GM12878 (cell line): ENCODE measurements around the gene SLC39A1. TPM values are rescaled to one million over a fixed set of nuclear protein-coding genes. Genes with fewer than 3 reads are reported as not detected.

Experiments used
- ATAC-seq: fragments of 200-7000 bp; cut with Tn5 transposase; 3 replicates; pipeline ENCODE4 v1.9.1; 2020; ENCODE audit warnings: mild to moderate bottlenecking, moderate library complexity
- BruUV-seq: library from RNA; stranded (reverse); fragments of 400-500 nt; replicated peaks from 2 replicates; lab custom pipeline; 2021; lab: Mats Ljungman, UMichigan
- CTCF ChIA-PET: fragments of 300-600 bp; sonication (Branson Sonifier 250); formaldehyde crosslinking; extraction: SDS; loops from one replicate; lab custom pipeline; 2021; ENCODE audit warnings: inconsistent platforms; lab: Yijun Ruan, JAX
- POLR2A ChIA-PET: fragments of 350-600 bp; formaldehyde crosslinking; extraction: SDS; loops from one replicate; lab custom pipeline; 2021; ENCODE audit warnings: inconsistent platforms; lab: Charles Lee
- RAD21 ChIA-PET: fragments of 300-600 bp; sonication (Branson Sonifier 250); formaldehyde crosslinking; loops from one replicate; lab custom pipeline; 2023; ENCODE audit warnings: antibody characterized with exemption; ENCODE audit not compliant: unreplicated experiment; lab: Charles Lee
- SMC1A ChIA-PET: fragments of 300-600 bp; sonication (Branson Sonifier 250); formaldehyde crosslinking; loops from one replicate; lab custom pipeline; 2023; ENCODE audit not compliant: unreplicated experiment, uncharacterized antibody; lab: Charles Lee
- DNase-seq: peaks from one replicate; pipeline ENCODE4 v3.0.0-alpha.2; 2011; ENCODE audit warnings: low read depth, low spot score
- FAIRE-seq: peaks from 3 replicates; lab custom pipeline; 2011; peaks lifted over from hg19 to GRCh38; lab: Jason Lieb, UNC
- H2AFZ ChIP-seq: 2 replicates; pipeline ENCODE4 v1.6.0; 2011; ENCODE audit warnings: low read depth, low read length, control low read depth; ENCODE audit not compliant: control insufficient read depth
- H3K27ac ChIP-seq: 2 replicates; pipeline ENCODE4 v1.5.1; 2011; ENCODE audit warnings: control low read depth; ENCODE audit not compliant: control insufficient read depth, insufficient read depth
- H3K27me3 ChIP-seq, 2 experiments: replicated peaks in 1 of 2; 2 replicates each; pipeline versions ENCODE4 v1.6.0 to v1.6.1; 2011; ENCODE audit warnings: low read length in 1 of 2; ENCODE audit not compliant: control insufficient read depth in 2 of 2, insufficient read depth in 2 of 2
- H3K36me3 ChIP-seq, 2 experiments: 2 replicates each; pipeline ENCODE4 v1.5.1; 2011; ENCODE audit warnings: low read length in 1 of 2; ENCODE audit not compliant: control insufficient read depth in 2 of 2, insufficient read depth in 2 of 2
- H3K4me1 ChIP-seq: 2 replicates; pipeline ENCODE4 v1.6.1; 2011; ENCODE audit warnings: mild to moderate bottlenecking, low read length, moderate library complexity, mixed read lengths; ENCODE audit not compliant: control insufficient read depth, insufficient read depth
- H3K4me2 ChIP-seq: 2 replicates; pipeline ENCODE4 v1.6.0; 2011; ENCODE audit warnings: control low read depth; ENCODE audit not compliant: control insufficient read depth, insufficient read depth
- H3K4me3 ChIP-seq: fragments of 200-600 bp; sonication (generic); 2 replicates; pipeline ENCODE4 v1.5.1; 2016
- H3K79me2 ChIP-seq: 2 replicates; pipeline ENCODE4 v1.6.0; 2011; ENCODE audit warnings: low read length; ENCODE audit not compliant: control insufficient read depth, insufficient read depth
- H3K9ac ChIP-seq: 2 replicates; pipeline ENCODE4 v1.8.0; 2011; ENCODE audit warnings: low read length, control low read depth, mixed read lengths; ENCODE audit not compliant: control insufficient read depth, insufficient read depth
- H3K9me3 ChIP-seq: replicated peaks from 3 replicates; pipeline ENCODE4 v1.5.1; 2011; ENCODE audit warnings: mild to moderate bottlenecking, low read length; ENCODE audit not compliant: control insufficient read depth, insufficient read depth
- H4K20me1 ChIP-seq: 2 replicates; pipeline ENCODE4 v1.6.0; 2011; ENCODE audit not compliant: control insufficient read depth, insufficient read depth
- CREB1 ChIP-seq: IDR thresholded peaks from 2 replicates; pipeline ENCODE4 v1.6.1; 2012; ENCODE audit warnings: low read depth, mild to moderate bottlenecking, inconsistent platforms
- GATAD2B ChIP-seq: fragments of 450-650 bp; conservative IDR thresholded peaks from 2 replicates; pipeline ENCODE4 v1.6.1; 2017; ENCODE audit warnings: low read depth, mild to moderate bottlenecking, moderate library complexity
- JUND ChIP-seq: IDR thresholded peaks from 2 replicates; pipeline ENCODE4 v1.6.1; 2012; ENCODE audit warnings: low read depth, mild to moderate bottlenecking, low read length, improper control_type of control experiment, moderate library complexity
- MEF2B ChIP-seq: fragments of 450-650 bp; IDR thresholded peaks from 2 replicates; pipeline ENCODE4 v1.6.1; 2018; ENCODE audit warnings: mild to moderate bottlenecking, moderate library complexity; ENCODE audit not compliant: partially characterized antibody, poor library complexity, severe bottlenecking
- MTA3 ChIP-seq: IDR thresholded peaks from 2 replicates; pipeline ENCODE4 v1.6.1; 2012; ENCODE audit warnings: low read length, inconsistent platforms, borderline replicate concordance
- NFIC ChIP-seq: IDR thresholded peaks from 2 replicates; pipeline ENCODE4 v1.6.1; 2012; ENCODE audit warnings: low read depth, mild to moderate bottlenecking, inconsistent platforms, low read length, moderate library complexity
- NRF1 ChIP-seq: conservative IDR thresholded peaks from 2 replicates; pipeline ENCODE4 v1.6.1; 2011; ENCODE audit warnings: mild to moderate bottlenecking, low read depth, low read length, improper control_type of control experiment
- RAD51 ChIP-seq: fragments of 450-650 bp; IDR thresholded peaks from 2 replicates; pipeline ENCODE4 v1.6.1; 2016; ENCODE audit warnings: moderate library complexity, mild to moderate bottlenecking, inconsistent platforms
- whole genome bisulfite sequencing: methylation state at CpG from one replicate; pipeline ENCODE4 v1.1.6; 2016; ENCODE audit warnings: low lambda C conversion rate; ENCODE audit not compliant: insufficient replicate concordance, insufficient coverage; ENCODE audit errors: missing lambda C conversion rate; 5-methylcytosine and 5-hydroxymethylcytosine counted together
- in situ Hi-C: fragments of 300-500 bp; cut with MboI; formaldehyde crosslinking; loops from 9 replicates; pipeline ENCODE4 v1.14.3; 2018; ENCODE audit warnings: mixed read lengths
- intact Hi-C: fragments of 100-400 bp; cut with micrococcal nuclease; formaldehyde crosslinking; loops from one replicate; pipeline ENCODE4 v1.14.2; 2022; ENCODE audit not compliant: unreplicated experiment
- polyA plus RNA-seq, 11 experiments: library from polyadenylated mRNA; depleted of rRNA in 4 of 11; unstranded in 6 of 11; stranded (reverse) in 5 of 11; fragments of >200 nt; fragmentation: Nextera tagmentation in 4 of 11; fragmentation: Illumina TruSeq in 1 of 11; extraction: Ambion mirVana in 4 of 11; extraction: Trizol in 1 of 11; gene quantifications; 1 replicate in 1 of 11; 2 replicates in 10 of 11; pipeline versions ENCODE4 v1.2.1 to v1.2.3, GENCODE V29; 2011 to 2016; ENCODE audit warnings: inconsistent platforms in 2 of 11, missing spikeins in 2 of 11, low read depth in 1 of 11
- total RNA-seq, 4 experiments: library from RNA; depleted of rRNA in 3 of 4; stranded (reverse); fragments of >200 nt in 3 of 4; fragmentation: Illumina TruSeq in 1 of 4; extraction: Trizol in 1 of 4; gene quantifications; 2 replicates each; pipeline versions ENCODE4 v1.2.1 to v1.2.3, GENCODE V29; 2013 to 2021
- TF ChIP-seq, protein P1 (sequence below): IDR thresholded peaks from 2 replicates; pipeline ENCODE4 v1.6.1; 2012; ENCODE audit warnings: low read depth, low read length, improper control_type of control experiment
- TF ChIP-seq, protein P2 (sequence below): fragments of 450-650 bp; IDR thresholded peaks from 2 replicates; pipeline ENCODE4 v1.6.1; 2017; ENCODE audit warnings: borderline replicate concordance
- TF ChIP-seq, protein P3 (sequence below): fragments of 450-650 bp; IDR thresholded peaks from 2 replicates; pipeline ENCODE4 v1.6.1; 2017; ENCODE audit warnings: mild to moderate bottlenecking, low read depth, inconsistent platforms; ENCODE audit not compliant: poor library complexity, severe bottlenecking
- TF ChIP-seq, protein P4 (sequence below): fragments of 450-650 bp; formaldehyde crosslinking; IDR thresholded peaks from 2 replicates; pipeline ENCODE4 v1.5.0; 2022; ENCODE audit warnings: mild to moderate bottlenecking, missing genetic modification characterization
- TF ChIP-seq, protein P5 (sequence below): fragments of 450-650 bp; IDR thresholded peaks from 2 replicates; pipeline ENCODE4 v1.6.1; 2016; ENCODE audit warnings: mild to moderate bottlenecking

SLC39A1 gene
- total and polyA plus RNA-seq, 10 of the 15 experiments (the other 5 are each of a cell fraction or from before 2014, with no cell fraction given), result 8.8 to 98.6 (median 72.4) TPM

DNA sequence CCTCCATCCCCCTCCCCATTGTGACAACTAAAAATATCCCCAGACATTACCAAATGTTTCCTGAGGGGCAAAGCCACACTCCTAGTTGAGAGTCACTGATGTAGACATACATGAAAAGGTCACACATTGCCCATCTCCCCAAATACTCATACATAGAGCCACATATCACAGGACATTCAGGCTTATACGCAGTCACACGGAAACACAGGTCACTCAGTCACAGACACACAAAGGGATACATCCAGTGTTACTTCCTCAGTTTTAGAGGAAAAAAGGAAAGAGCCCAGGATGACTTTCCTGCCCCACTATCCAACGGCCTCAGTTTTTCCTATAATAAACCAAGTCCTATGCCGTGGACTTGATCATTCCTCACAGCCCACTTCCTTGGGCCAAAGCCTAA is 1.9 kb downstream of the SLC39A1 start:
- Histone ChIP-seq H2AFZ (no peak overlapping the region), H3K27ac (peak overlapping the region; percentile 93), H3K4me2 (peak overlapping the region; percentile 98), H3K36me3 (peaks cover 9 to 15% of the 10 kb centered on the region in 2 experiments), H3K27me3 (no peaks in the 10 kb centered on the region), H3K79me2 (peaks cover 66% of the 10 kb centered on the region), H4K20me1 (no peaks in the 10 kb centered on the region; the same call in 1 of the 2 replicates), H3K4me1 (peaks cover 12% of the 10 kb centered on the region), H3K9me3 (no peaks in the 10 kb centered on the region), H3K9ac (peak overlapping the region; percentile 98), H3K4me3 (peak overlapping the region; percentile 88)
- 81% methylated on average over 4 of the region's 4 CpGs for WGBS
- ATAC-seq (no peak), FAIRE-seq (no peak), DNase-seq (no peak)
- ChIA-PET RAD21 (interaction anchor here (3.1 kb wide), 1 partner anchor 39 kb away, joined by 15 read pairs; the partner anchor contains the start of gene GATAD2B), SMC1A (interaction anchor here (0.6 to 2.1 kb wide), 3 partner anchors 11 to 129 kb away, joined by 3 to 15 read pairs (median 5); partner anchors contain the start of gene RAB13), CTCF (interaction anchor here (0.6 to 2.9 kb wide), 2 partner anchors 15 to 481 kb away, joined by 3 to 25 read pairs; partner anchors contain the start of gene JTB), POLR2A (interaction anchor here (3.5 to 10.0 kb wide), 2 partner anchors 15 to 16 kb away, joined by 43 to 132 read pairs; partner anchors contain the start of genes DENND4B and JTB)
- BruUV-seq, result no TSS peak
- in situ Hi-C loops (no loop called here), intact Hi-C loops (no loop called here)
- TF ChIP-seq, protein P1, sequence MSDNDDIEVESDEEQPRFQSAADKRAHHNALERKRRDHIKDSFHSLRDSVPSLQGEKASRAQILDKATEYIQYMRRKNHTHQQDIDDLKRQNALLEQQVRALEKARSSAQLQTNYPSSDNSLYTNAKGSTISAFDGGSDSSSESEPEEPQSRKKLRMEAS, result no peak
- TF ChIP-seq, protein P2, sequence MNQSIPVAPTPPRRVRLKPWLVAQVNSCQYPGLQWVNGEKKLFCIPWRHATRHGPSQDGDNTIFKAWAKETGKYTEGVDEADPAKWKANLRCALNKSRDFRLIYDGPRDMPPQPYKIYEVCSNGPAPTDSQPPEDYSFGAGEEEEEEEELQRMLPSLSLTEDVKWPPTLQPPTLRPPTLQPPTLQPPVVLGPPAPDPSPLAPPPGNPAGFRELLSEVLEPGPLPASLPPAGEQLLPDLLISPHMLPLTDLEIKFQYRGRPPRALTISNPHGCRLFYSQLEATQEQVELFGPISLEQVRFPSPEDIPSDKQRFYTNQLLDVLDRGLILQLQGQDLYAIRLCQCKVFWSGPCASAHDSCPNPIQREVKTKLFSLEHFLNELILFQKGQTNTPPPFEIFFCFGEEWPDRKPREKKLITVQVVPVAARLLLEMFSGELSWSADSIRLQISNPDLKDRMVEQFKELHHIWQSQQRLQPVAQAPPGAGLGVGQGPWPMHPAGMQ, result no peak
- TF ChIP-seq, protein P3, sequence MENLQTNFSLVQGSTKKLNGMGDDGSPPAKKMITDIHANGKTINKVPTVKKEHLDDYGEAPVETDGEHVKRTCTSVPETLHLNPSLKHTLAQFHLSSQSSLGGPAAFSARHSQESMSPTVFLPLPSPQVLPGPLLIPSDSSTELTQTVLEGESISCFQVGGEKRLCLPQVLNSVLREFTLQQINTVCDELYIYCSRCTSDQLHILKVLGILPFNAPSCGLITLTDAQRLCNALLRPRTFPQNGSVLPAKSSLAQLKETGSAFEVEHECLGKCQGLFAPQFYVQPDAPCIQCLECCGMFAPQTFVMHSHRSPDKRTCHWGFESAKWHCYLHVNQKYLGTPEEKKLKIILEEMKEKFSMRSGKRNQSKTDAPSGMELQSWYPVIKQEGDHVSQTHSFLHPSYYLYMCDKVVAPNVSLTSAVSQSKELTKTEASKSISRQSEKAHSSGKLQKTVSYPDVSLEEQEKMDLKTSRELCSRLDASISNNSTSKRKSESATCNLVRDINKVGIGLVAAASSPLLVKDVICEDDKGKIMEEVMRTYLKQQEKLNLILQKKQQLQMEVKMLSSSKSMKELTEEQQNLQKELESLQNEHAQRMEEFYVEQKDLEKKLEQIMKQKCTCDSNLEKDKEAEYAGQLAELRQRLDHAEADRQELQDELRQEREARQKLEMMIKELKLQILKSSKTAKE, result no peak
- no peak for TF ChIP-seq NRF1
- no peak for TF ChIP-seq MTA3
- TF ChIP-seq MEF2B, result no peak
- TF ChIP-seq NFIC, result no peak
- TF ChIP-seq, protein P4, sequence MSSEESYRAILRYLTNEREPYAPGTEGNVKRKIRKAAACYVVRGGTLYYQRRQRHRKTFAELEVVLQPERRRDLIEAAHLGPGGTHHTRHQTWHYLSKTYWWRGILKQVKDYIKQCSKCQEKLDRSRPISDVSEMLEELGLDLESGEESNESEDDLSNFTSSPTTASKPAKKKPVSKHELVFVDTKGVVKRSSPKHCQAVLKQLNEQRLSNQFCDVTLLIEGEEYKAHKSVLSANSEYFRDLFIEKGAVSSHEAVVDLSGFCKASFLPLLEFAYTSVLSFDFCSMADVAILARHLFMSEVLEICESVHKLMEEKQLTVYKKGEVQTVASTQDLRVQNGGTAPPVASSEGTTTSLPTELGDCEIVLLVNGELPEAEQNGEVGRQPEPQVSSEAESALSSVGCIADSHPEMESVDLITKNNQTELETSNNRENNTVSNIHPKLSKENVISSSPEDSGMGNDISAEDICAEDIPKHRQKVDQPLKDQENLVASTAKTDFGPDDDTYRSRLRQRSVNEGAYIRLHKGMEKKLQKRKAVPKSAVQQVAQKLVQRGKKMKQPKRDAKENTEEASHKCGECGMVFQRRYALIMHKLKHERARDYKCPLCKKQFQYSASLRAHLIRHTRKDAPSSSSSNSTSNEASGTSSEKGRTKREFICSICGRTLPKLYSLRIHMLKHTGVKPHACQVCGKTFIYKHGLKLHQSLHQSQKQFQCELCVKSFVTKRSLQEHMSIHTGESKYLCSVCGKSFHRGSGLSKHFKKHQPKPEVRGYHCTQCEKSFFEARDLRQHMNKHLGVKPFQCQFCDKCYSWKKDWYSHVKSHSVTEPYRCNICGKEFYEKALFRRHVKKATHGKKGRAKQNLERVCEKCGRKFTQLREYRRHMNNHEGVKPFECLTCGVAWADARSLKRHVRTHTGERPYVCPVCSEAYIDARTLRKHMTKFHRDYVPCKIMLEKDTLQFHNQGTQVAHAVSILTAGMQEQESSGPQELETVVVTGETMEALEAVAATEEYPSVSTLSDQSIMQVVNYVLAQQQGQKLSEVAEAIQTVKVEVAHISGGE (CRISPR knock-in tag), result no peak
- TF ChIP-seq, protein P5, sequence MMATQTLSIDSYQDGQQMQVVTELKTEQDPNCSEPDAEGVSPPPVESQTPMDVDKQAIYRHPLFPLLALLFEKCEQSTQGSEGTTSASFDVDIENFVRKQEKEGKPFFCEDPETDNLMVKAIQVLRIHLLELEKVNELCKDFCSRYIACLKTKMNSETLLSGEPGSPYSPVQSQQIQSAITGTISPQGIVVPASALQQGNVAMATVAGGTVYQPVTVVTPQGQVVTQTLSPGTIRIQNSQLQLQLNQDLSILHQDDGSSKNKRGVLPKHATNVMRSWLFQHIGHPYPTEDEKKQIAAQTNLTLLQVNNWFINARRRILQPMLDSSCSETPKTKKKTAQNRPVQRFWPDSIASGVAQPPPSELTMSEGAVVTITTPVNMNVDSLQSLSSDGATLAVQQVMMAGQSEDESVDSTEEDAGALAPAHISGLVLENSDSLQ, result no peak
- TF ChIP-seq GATAD2B, result no peak
- no peak for TF ChIP-seq RAD51
- TF ChIP-seq JUND, result no peak
- TF ChIP-seq CREB1, result no peak
